HL-60 (cell line): ENCODE measurements around the gene MYO1B.

Source experiments
- CTCF ChIP-seq: IDR thresholded peaks from one replicate; pipeline ENCODE4 v1.5.1; 2011; ENCODE audit warnings: low read length, control low read depth, inconsistent platforms; ENCODE audit not compliant: insufficient read depth
- POLR2AphosphoS5 ChIP-seq: IDR thresholded peaks from 2 replicates; pipeline ENCODE4 v1.6.1; 2012; ENCODE audit warnings: low read depth
- SPI1 ChIP-seq: IDR thresholded peaks from 2 replicates; pipeline ENCODE4 v1.6.1; 2012; ENCODE audit warnings: low read depth, mild to moderate bottlenecking, borderline replicate concordance

GRCh38 chr2:191335875-191336464 is 90.8 kb downstream of the MYO1B start:
- no peak for TF ChIP-seq CTCF
- no peak for TF ChIP-seq SPI1
- no peak for TF ChIP-seq POLR2AphosphoS5
